Urinary bladder (tissue), 2 donors: ENCODE measurements around the gene MCFD2. TPM values are rescaled to one million over a fixed set of nuclear protein-coding genes. Genes with fewer than 3 reads are reported as not detected.

Source experiments
- polyA plus RNA-seq: library from polyadenylated mRNA; stranded (reverse); fragments of 200-250 nt; gene quantifications from one replicate; pipeline ENCODE4 v1.2.3, GENCODE V29; 2013
- small RNA-seq: library from RNA; depleted of rRNA; stranded (forward); fragments of <200 nt; gene quantifications from one replicate; pipeline ENCODE3, GENCODE V24; 2014
- total RNA-seq: library from RNA; depleted of rRNA; stranded (reverse); fragments of >200 nt; gene quantifications from one replicate; pipeline ENCODE4 v1.2.3, GENCODE V29; 2014
- donor health status: healthy.

Gene MCFD2
- total and polyA plus RNA-seq, 2 donors: 60.3 to 78.5 TPM

Small RNA genes within 50 kb of the gene (small RNA-seq; reads per million reads assigned to genes)
- not detected for gene AC093732.2

Other genes with a start within 250 kb of the MCFD2 start
- 72.0 TPM for gene SOCS5, start 216.5 kb downstream of the MCFD2 start, total RNA-seq
- 17.0 TPM for gene SOCS5, start 216.5 kb downstream of the MCFD2 start, polyA plus RNA-seq
- gene TTC7A, start 25.4 kb upstream of the MCFD2 start, total RNA-seq: 11.9 TPM
- 15.3 TPM for gene TTC7A, start 25.4 kb upstream of the MCFD2 start, polyA plus RNA-seq
- gene STPG4, start 239.5 kb upstream of the MCFD2 start, total RNA-seq: not detected
- 0.41 TPM for gene STPG4, start 239.5 kb upstream of the MCFD2 start, polyA plus RNA-seq